ENCODE data around the gene TSPAN11.

The TSPAN11 gene

DNA sequence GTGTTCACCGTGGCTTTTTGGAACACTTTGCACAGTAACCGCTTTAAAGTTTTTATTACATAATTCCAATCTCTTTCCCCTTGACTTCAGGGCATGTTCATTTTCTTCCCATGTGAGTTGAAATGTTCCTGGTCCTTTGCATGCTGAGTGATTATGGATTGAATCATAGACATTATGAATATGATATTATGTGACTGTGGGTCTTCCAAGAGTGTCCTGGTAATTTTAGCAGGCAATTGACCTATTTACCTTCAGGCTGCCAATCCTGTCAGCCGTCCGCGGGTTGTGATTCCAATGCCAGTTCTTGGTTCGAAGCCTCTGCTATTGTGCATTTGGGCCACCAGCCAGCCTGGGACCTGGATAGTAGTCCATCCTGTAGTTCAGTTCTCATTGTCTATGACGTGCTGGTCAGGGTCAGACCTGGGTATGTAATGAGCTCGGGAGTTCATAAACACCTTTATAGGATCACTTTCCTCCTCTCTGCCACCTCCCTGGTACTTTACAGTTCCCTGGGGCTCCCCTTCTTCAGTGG is 114.6 kb downstream of the TSPAN11 start:
- no peak overlapping the region for H3K27ac ChIP-seq (ENCODE audit: poor library complexity, severe bottlenecking)
- H3K4me3 ChIP-seq (ENCODE audit: severe bottlenecking): no peak overlapping the region
- ATAC-seq (ENCODE audit: low read depth): no peak
- H3K27me3 ChIP-seq (ENCODE audit: insufficient read depth, poor library complexity, severe bottlenecking): no peaks in the 10 kb centered on the region
- no peaks in the 10 kb centered on the region for H3K4me1 ChIP-seq (ENCODE audit: insufficient read depth, poor library complexity, severe bottlenecking)
- no peak for DNase-seq (ENCODE audit: low spot score)
- TF ChIP-seq, protein P1, sequence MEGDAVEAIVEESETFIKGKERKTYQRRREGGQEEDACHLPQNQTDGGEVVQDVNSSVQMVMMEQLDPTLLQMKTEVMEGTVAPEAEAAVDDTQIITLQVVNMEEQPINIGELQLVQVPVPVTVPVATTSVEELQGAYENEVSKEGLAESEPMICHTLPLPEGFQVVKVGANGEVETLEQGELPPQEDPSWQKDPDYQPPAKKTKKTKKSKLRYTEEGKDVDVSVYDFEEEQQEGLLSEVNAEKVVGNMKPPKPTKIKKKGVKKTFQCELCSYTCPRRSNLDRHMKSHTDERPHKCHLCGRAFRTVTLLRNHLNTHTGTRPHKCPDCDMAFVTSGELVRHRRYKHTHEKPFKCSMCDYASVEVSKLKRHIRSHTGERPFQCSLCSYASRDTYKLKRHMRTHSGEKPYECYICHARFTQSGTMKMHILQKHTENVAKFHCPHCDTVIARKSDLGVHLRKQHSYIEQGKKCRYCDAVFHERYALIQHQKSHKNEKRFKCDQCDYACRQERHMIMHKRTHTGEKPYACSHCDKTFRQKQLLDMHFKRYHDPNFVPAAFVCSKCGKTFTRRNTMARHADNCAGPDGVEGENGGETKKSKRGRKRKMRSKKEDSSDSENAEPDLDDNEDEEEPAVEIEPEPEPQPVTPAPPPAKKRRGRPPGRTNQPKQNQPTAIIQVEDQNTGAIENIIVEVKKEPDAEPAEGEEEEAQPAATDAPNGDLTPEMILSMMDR (IDR thresholded peaks at IDR 0.05; ENCODE audit: poor library complexity, severe bottlenecking): no peak
- H3K36me3 ChIP-seq (ENCODE audit: low read depth): no peaks in the 10 kb centered on the region
- no peaks in the 10 kb centered on the region for H3K9me3 ChIP-seq (ENCODE audit: severe bottlenecking)

Measured in RWPE2 (cell line).